Activated T-cell treated with anti-CD3 and anti-CD28 coated beads, Interleukin-2, amount 50 U/mL, for 4 hours (primary cell): Measurements from ENCODE around the gene SNRPB2. TPM values are rescaled to one million over a fixed set of nuclear protein-coding genes. Genes with fewer than 3 reads are reported as not detected.

ENCODE experiments used
- ATAC-seq, 2 donors: fragments of 200-7000 bp; cut with Tn5 transposase; one replicate each; pipeline ENCODE4 v1.10.0; 2021
- DNase-seq: peaks from one replicate; pipeline ENCODE4 v3.0.0-alpha.2; 2020
- H3K27me3 Mint-ChIP-seq: one replicate; pipeline ENCODE4 v1.8.0; 2021; ENCODE audit warnings: low read depth, mixed read lengths
- H3K36me3 Mint-ChIP-seq: one replicate; pipeline ENCODE4 v1.8.0; 2022; ENCODE audit warnings: mixed read lengths; ENCODE audit not compliant: insufficient read depth
- H3K4me1 Mint-ChIP-seq: one replicate; pipeline ENCODE4 v1.8.0; 2021; ENCODE audit warnings: low read depth, mixed read lengths
- H3K4me3 Mint-ChIP-seq: one replicate; pipeline ENCODE4 v1.8.0; 2021; ENCODE audit warnings: mild to moderate bottlenecking, moderate library complexity, mixed read lengths
- H3K9me3 Mint-ChIP-seq: one replicate; pipeline ENCODE4 v1.8.0; 2021; ENCODE audit warnings: mixed read lengths
- total RNA-seq, 3 donors: library from RNA; stranded (reverse); gene quantifications; one replicate each; pipeline ENCODE4 v1.2.1, GENCODE V29; 2021

The SNRPB2 gene
- 100 to 1,000 TPM; 147 to 166 (median 158) TPM for total RNA-seq

DNA sequence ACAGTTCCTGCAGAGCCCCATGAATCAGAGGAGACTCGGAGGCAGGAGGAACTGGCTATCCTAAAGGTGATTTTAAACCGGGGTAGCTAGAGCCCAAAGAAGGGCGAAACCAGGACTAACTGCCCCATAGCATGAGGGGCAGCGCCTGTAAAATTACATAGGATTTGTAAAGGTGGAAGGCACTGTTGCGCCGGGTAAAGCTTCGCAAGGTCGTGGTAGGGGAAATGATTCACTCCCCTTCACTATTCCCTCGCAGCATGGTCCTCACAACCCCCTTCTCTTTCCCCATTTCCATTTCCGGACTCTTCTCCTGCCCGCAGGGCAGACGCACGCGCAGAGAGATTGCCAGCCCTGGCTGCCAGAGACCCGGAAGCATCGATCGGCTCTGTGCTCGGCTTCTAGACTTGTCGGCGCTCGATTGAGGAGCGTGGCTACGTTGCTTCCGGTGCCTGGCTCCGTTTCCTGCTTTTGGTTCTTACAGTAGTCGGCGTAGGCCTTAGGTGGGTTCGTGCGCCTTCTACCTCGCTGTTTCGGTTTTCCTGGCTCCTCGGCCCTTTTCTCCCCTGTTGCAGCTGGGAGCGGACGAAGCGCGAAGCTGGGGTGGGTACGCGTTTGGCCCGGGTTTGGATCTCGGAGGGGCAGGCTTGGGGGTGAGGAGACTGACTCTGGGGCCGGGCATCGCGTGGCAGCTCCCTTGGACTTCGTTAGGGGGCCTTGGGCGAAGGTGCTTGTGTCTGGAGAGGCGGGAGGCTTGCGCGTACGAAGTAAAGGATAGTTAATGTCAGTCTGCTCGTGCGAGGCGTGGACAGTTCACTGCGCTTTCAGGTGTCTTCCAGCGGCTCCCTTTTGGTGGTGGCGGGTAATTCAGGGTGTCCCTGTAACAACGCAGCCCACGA is at the start of gene SNRPB2:
TSS of gene SNRPB2 (plus strand) at position 462 of the 896 bp plus-strand sequence. CDS start 1,677 bp downstream, outside the sequence.
- DNase-seq, result peak; percentile 86
- ATAC-seq, result peak; percentile 93 to 95

DNA sequence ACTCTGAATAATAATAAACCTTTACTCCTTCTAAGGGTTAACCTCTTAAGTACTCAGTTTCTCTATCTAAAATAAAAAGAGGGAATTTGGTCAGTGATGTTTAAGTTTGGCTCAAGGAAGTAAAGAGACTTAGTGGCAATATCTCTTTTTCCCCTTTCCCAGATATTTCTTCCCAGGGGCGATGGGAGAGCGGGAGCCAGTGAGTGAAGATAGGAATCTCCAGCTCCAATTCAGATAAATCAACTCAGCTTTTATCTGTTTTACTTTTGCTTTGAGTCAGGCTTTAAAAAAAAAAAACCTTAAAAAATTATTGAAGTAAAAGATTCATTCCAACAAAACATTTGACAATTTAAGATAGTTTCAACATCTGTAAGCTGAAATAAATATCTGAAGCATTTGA is 45.4 kb upstream of the SNRPB2 start:
- DNase-seq, result no peak
- Mint-ChIP-seq H3K4me3 (no peak overlapping the region), H3K36me3 (no peaks in the 10 kb centered on the region), H3K27me3 (peaks cover 2% of the 10 kb centered on the region), H3K4me1 (no peaks in the 10 kb centered on the region), H3K9me3 (no peaks in the 10 kb centered on the region)
- ATAC-seq, result no peak

More for the DNA sequence above, at the start of gene SNRPB2:
- H3K36me3 Mint-ChIP-seq, result peaks cover 23% of the 10 kb centered on the region
- peak within 1 kb of the TSS; percentile 99 for H3K4me3 Mint-ChIP-seq
- peaks cover 50% of the 10 kb centered on the region for H3K4me1 Mint-ChIP-seq
- peaks cover 5% of the 10 kb centered on the region for H3K9me3 Mint-ChIP-seq
- peaks cover 19% of the 10 kb centered on the region for H3K27me3 Mint-ChIP-seq

DNA sequence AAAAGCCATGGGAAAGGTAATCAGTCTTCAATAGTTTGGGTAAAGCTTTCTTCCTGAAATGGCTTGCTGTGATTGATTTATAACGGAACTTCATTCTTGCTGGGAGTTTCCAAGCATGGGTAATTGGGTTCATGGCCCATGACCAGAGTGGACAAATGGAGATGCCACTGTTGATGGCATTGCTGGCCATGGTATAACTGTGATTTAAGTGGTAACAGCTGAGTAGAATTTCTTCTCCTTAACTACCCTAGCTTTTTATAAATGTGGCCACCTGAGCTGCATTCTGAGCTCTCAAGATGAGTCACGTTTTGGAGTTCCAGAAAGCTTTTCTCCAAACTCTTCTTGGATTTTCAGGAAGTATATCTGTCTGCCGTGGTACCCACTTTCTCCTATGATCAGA is 39.9 kb upstream of the SNRPB2 start:
- peaks cover 2% of the 10 kb centered on the region for H3K27me3 Mint-ChIP-seq
- DNase-seq (no peak), ATAC-seq (no peak)
- H3K4me3 Mint-ChIP-seq, result no peak overlapping the region
- H3K9me3 Mint-ChIP-seq, result no peaks in the 10 kb centered on the region
- H3K36me3 Mint-ChIP-seq, result no peaks in the 10 kb centered on the region
- H3K4me1 Mint-ChIP-seq, result peaks cover 4% of the 10 kb centered on the region

DNA sequence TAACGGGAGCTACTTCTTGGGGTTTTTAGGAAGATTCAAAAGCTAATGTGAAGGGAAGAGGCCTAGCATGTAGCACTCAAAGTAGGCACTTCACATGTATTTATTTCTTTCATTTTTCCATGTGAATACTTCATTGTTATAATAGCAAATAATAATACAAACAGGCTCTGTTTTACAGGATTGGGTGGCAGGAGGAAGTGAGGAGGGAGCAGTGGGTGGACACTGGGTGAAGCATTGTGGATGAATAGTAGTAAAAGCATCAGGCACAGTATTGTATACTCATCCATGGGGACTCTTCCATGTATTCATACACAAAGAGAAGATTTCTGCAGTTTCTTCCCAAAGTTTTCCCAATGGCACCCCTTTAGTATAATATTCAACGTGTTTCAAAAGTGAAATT is 38.4 kb upstream of the SNRPB2 start:
- Mint-ChIP-seq H3K9me3 (no peaks in the 10 kb centered on the region), H3K4me3 (no peak overlapping the region), H3K27me3 (peaks cover 2% of the 10 kb centered on the region), H3K4me1 (peaks cover 4% of the 10 kb centered on the region), H3K36me3 (no peaks in the 10 kb centered on the region)
- DNase-seq (no peak), ATAC-seq (no peak)

DNA sequence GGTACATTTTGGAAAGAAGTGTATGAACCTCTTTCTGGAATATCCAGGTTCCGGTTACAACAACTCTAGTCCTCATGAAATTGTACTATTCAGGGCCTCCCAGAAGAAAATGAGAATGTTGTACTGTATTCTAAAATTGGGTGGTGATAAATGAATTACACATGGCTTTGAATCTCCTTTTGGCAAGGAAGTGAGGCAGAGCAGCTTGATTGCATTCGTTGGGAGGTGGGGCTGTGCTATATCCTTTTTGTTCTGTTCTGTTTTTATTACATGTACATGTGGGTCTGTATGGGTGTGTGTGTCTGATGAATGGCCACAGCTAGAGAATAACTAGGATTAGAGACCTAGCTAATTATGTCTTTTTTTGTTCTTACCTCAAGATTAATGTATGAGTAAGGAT is 37.8 kb upstream of the SNRPB2 start:
- ATAC-seq (no peak), DNase-seq (no peak)
- H3K9me3 Mint-ChIP-seq, result no peaks in the 10 kb centered on the region
- peaks cover 2% of the 10 kb centered on the region for H3K27me3 Mint-ChIP-seq
- peaks cover 4% of the 10 kb centered on the region for H3K4me1 Mint-ChIP-seq
- H3K36me3 Mint-ChIP-seq, result no peaks in the 10 kb centered on the region
- H3K4me3 Mint-ChIP-seq, result no peak overlapping the region

DNA sequence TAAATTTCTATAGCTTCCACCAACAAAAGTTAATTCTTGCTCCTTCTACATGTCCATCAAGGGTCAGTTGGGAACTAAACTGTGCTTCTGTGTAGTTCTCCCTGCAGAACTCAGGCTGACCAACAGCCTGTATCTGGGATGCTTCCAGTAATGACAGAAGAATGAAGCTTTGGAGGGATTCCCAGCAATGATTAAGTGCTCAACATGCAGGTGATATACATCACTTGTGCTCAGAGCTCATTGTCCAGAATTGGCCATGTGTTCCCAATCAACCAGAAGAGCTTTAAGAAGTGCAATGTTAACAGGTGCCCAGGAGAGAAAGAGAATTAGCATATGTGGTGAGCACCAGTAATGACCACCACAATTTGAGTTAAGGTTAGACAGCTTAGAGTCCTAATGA is 37.4 kb upstream of the SNRPB2 start:
- ATAC-seq (no peak), DNase-seq (no peak)
- Mint-ChIP-seq H3K27me3 (peaks cover 2% of the 10 kb centered on the region), H3K4me3 (no peak overlapping the region), H3K36me3 (no peaks in the 10 kb centered on the region), H3K9me3 (no peaks in the 10 kb centered on the region), H3K4me1 (peaks cover 4% of the 10 kb centered on the region)

DNA sequence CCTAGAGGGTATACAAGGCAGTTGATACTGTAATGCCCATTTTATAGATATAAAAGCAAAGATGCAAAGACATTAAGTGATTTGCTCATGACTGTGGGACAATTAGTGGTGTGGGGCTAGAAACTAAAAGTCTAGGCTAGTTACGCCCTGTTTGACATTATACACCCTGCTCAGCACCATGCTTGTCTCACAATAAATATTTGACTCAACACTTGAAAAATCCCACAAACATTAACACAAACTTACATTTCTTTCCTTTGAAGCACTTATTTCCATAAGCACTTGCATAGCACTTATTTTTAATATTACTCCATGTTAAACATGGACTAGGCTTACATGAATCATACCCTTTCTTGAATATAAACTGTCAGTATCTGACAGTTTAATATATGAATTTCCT is 36.5 kb upstream of the SNRPB2 start:
- H3K9me3 Mint-ChIP-seq, result no peaks in the 10 kb centered on the region
- H3K27me3 Mint-ChIP-seq, result peaks cover 4% of the 10 kb centered on the region
- peaks cover 4% of the 10 kb centered on the region for H3K4me1 Mint-ChIP-seq
- no peak for ATAC-seq
- no peaks in the 10 kb centered on the region for H3K36me3 Mint-ChIP-seq
- H3K4me3 Mint-ChIP-seq, result no peak overlapping the region
- DNase-seq, result no peak

DNA sequence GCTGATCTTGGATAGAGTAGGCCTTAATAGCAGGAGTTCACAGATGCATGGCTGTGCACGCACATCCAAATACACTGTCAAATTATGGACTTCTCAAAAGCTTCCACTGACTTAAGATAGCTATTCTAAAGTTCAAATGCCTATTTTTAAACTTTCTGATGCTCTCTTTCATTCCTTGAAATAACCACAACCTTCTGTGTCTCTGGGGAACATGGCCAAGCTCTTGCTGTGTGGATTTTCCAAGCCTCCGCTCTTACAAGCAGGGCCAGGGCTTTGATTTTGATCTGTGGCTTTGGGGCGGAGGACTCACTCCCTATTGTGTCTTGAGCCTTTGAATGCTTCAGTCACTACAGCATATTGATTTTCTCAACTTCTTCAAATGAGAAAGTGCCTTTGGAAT is 35.7 kb upstream of the SNRPB2 start:
- ATAC-seq (no peak), DNase-seq (no peak)
- Mint-ChIP-seq H3K4me3 (no peak overlapping the region), H3K9me3 (no peaks in the 10 kb centered on the region), H3K36me3 (no peaks in the 10 kb centered on the region), H3K4me1 (peaks cover 4% of the 10 kb centered on the region), H3K27me3 (peaks cover 4% of the 10 kb centered on the region)

DNA sequence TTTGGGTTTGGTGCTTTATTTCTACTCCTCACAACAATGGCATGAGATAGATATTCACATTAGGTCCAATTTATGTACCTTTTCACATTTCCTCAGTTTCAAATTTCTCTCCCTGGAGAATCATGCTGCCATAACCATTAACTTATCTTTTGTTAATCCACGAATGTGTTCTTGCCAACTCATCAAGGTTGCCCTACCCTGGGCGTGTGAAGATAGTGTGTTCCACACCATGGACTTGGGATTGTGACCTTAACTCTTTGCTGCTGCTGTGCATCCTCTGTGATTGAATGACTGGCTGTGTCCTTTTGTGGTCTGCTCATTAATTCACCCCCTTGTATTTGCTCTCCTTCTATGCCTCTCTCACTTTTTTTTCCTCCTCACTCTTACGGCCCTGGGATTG is 34.2 kb upstream of the SNRPB2 start:
- DNase-seq, result no peak
- H3K4me3 Mint-ChIP-seq, result no peak overlapping the region
- H3K9me3 Mint-ChIP-seq, result no peaks in the 10 kb centered on the region
- no peaks in the 10 kb centered on the region for H3K36me3 Mint-ChIP-seq
- peaks cover 4% of the 10 kb centered on the region for H3K4me1 Mint-ChIP-seq
- peaks cover 4% of the 10 kb centered on the region for H3K27me3 Mint-ChIP-seq
- ATAC-seq, result no peak

DNA sequence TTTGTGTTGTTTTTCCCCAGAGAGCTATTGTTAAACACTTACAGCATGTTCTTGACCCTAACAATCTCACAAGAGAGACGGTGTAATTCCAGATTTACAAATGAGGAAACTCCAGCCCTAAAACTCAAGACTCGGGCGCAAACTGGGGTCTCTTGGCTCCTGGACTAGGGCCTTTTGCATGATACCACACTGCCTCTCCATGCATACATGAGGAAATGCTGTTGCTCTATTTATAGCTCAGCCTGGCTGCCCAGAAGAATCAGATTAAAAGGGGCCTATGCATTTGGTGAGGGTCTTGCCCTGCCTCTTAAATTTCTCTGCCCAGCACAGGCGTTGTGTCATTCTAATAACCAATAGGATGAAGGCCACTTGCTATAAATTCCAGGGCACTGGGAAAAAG is 30.5 kb upstream of the SNRPB2 start:
- Mint-ChIP-seq H3K4me3 (no peak overlapping the region), H3K27me3 (peaks cover 7% of the 10 kb centered on the region), H3K9me3 (no peaks in the 10 kb centered on the region), H3K4me1 (no peaks in the 10 kb centered on the region), H3K36me3 (no peaks in the 10 kb centered on the region)
- ATAC-seq (no peak), DNase-seq (no peak)

DNA sequence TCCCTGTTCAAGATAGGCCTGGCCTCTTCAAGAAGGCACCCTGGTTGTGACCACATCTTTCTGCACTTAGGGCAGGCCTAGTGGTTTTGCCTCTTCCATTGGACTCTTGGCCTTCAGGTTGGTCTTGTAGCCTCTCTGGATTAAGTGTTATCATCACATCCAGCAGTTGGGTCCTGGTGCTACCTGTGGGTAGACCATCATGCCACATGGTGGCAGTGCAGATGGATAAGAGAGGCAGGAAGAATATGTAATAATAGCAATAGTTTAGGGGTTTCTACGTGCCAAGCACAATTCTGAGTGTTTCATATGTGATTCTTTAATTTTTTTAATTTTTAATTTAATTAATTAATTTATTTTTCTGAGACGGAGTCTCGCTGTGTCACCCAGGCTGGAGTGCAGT is 28.5 kb upstream of the SNRPB2 start:
- Mint-ChIP-seq H3K36me3 (no peaks in the 10 kb centered on the region), H3K4me1 (no peaks in the 10 kb centered on the region), H3K27me3 (peaks cover 12% of the 10 kb centered on the region), H3K4me3 (no peak overlapping the region), H3K9me3 (peaks cover 5% of the 10 kb centered on the region)
- ATAC-seq (no peak), DNase-seq (no peak)

DNA sequence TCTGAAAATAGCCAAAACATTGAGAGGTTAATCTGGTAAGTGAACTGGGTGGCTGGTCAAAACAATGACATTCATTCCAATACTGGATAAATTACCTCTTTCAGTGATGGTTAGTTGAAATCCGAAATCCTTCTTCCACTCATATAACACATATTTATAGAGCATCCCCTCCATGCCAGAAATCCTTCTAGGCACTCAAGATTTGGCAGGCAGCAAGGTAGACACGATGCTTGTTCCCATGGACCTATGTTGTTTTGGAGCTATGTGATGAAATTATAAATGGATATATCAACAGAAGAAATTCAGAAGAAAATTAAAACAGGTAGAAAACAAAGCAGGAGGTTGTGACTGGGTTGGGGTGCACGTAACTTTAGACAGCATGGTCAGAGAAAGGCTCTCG is 26.3 kb upstream of the SNRPB2 start:
- no peak overlapping the region for H3K4me3 Mint-ChIP-seq
- ATAC-seq (no peak), DNase-seq (no peak)
- H3K36me3 Mint-ChIP-seq, result no peaks in the 10 kb centered on the region
- H3K4me1 Mint-ChIP-seq, result peaks cover 17% of the 10 kb centered on the region
- peaks cover 8% of the 10 kb centered on the region for H3K27me3 Mint-ChIP-seq
- H3K9me3 Mint-ChIP-seq, result peaks cover 5% of the 10 kb centered on the region

DNA sequence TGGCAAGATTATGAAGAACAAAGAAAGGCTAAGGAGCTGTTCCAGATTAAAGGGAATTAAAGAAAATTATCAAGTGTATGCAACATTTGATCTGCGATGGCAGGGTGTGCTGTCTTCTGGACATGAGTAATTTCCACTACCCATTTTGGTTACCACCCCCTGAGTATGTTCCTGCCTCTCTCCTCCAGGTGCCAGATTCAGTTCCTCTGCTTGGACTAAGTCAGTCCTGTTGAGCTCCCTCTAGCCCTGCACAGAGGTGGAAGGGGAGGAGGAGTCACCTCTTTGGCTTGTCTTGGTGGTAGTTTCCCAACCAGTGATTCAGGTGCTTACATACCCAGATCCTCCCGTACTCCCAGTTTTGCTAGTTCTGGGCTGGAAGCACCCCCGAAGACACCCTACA is 22.2 kb upstream of the SNRPB2 start:
- H3K4me3 Mint-ChIP-seq, result no peak overlapping the region
- peaks cover 30% of the 10 kb centered on the region for H3K4me1 Mint-ChIP-seq
- H3K27me3 Mint-ChIP-seq, result peaks cover 6% of the 10 kb centered on the region
- ATAC-seq, result no peak
- peaks cover 5% of the 10 kb centered on the region for H3K9me3 Mint-ChIP-seq
- no peaks in the 10 kb centered on the region for H3K36me3 Mint-ChIP-seq
- DNase-seq, result no peak

DNA sequence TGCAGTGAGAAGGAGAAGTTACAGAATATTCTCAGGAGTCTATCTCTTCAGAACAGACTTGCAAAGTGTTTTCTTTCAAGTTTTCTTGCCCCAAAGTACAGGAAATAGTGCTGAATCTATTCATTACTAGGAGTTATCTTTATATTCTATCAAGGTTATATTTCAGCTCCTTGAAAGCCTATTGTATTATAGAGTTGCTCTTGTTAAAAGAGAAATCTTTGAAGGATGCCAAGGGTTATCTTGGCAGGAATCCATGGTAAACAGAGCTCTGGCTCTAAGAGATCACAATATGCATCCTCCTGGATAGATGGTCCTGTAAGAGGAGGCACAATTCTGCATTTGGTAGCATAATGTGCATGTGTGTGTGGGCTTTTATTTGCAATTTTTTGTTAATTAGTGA is 21.2 kb upstream of the SNRPB2 start:
- Mint-ChIP-seq H3K27me3 (peaks cover 6% of the 10 kb centered on the region), H3K36me3 (no peaks in the 10 kb centered on the region), H3K4me3 (no peak overlapping the region), H3K9me3 (peaks cover 5% of the 10 kb centered on the region), H3K4me1 (peaks cover 30% of the 10 kb centered on the region)
- ATAC-seq, result no peak
- DNase-seq, result no peak

DNA sequence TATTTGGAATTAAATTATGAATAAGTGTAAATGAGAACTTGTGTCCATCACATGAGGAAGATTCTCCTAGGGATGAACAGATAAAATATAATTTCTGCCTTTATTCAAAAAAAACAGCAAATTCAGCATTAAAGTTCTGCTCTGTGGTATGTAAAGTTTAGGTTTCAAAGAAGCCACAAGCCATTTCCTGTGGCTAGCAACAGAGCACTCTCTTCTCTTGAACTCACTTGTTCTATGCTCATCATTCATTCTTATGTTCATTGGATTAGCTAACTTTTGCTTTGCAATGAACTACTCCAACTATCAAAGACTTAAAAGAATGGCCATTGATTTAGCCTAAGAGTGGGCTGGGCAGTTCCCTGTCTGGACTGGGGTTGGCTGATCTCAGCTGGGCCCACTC is 20.8 kb upstream of the SNRPB2 start:
- H3K9me3 Mint-ChIP-seq, result peaks cover 5% of the 10 kb centered on the region
- H3K4me1 Mint-ChIP-seq, result peaks cover 30% of the 10 kb centered on the region
- H3K36me3 Mint-ChIP-seq, result no peaks in the 10 kb centered on the region
- no peak for DNase-seq
- ATAC-seq, result peak; percentile 65 to 73
- peaks cover 6% of the 10 kb centered on the region for H3K27me3 Mint-ChIP-seq
- H3K4me3 Mint-ChIP-seq, result no peak overlapping the region
